GM12878 (cell line): ENCODE data around the gene CKLF.

Experiments
- HDGF ChIP-seq: fragments of 450-650 bp; IDR thresholded peaks from 2 replicates; pipeline ENCODE4 v1.6.1; 2016; ENCODE audit warnings: antibody characterized with exemption
- POLR2A ChIP-seq: IDR thresholded peaks from 2 replicates; pipeline ENCODE4 v1.6.1; 2011; ENCODE audit warnings: low read depth, mild to moderate bottlenecking, low read length
- STAT1 ChIP-seq: fragments of 450-650 bp; conservative IDR thresholded peaks from 2 replicates; pipeline ENCODE4 v1.6.1; 2014; ENCODE audit warnings: antibody characterized with exemption, mild to moderate bottlenecking
- TF ChIP-seq, protein P1 (sequence below), 3 experiments: IDR thresholded peaks in 2 of 3; conservative IDR thresholded peaks in 1 of 3; 2 replicates each; pipeline ENCODE4 v1.5.1; 2011; ENCODE audit warnings: low read depth in 3 of 3, low read length in 3 of 3, mild to moderate bottlenecking in 3 of 3, control low read depth in 2 of 3, moderate library complexity in 2 of 3, inconsistent platforms in 1 of 3, mixed read lengths in 1 of 3; ENCODE audit not compliant: control insufficient read depth in 2 of 3, insufficient read depth in 1 of 3; ENCODE audit errors: extremely low read depth in 1 of 3

DNA sequence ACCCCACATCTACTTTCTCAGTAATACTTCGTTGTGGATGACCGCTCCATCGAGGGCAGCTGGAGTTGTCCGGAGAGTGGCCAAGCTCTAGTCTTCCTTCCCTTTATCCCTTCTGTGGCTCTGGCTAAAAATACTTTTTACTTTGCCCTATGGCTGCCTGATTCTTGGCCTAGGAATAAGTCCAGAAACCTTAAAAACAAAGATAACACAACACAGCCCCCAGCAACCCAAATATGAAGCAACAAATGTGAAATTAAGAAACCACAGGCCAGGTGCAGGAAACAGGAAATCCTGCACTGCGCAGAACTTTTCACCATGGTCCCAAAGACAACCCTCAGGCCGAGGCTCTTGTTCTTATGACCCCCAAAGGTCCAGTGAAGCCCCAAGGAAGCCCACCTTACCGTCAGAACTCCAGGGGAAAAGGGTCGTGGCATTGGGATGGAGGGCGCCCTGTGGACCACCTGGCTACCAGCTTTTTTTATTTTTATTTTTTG is 28.5 kb upstream of the CKLF start:
- no peak for TF ChIP-seq POLR2A
- no peak for TF ChIP-seq HDGF
- TF ChIP-seq STAT1: no peak
- TF ChIP-seq, protein P1, sequence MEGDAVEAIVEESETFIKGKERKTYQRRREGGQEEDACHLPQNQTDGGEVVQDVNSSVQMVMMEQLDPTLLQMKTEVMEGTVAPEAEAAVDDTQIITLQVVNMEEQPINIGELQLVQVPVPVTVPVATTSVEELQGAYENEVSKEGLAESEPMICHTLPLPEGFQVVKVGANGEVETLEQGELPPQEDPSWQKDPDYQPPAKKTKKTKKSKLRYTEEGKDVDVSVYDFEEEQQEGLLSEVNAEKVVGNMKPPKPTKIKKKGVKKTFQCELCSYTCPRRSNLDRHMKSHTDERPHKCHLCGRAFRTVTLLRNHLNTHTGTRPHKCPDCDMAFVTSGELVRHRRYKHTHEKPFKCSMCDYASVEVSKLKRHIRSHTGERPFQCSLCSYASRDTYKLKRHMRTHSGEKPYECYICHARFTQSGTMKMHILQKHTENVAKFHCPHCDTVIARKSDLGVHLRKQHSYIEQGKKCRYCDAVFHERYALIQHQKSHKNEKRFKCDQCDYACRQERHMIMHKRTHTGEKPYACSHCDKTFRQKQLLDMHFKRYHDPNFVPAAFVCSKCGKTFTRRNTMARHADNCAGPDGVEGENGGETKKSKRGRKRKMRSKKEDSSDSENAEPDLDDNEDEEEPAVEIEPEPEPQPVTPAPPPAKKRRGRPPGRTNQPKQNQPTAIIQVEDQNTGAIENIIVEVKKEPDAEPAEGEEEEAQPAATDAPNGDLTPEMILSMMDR (IDR thresholded peaks at IDR 0.05 in 2 of 3, conservative IDR thresholded peaks at IDR 0.05 in 1 of 3; ENCODE audit: control insufficient read depth in 2 of 3, extremely low read depth in 1 of 3, insufficient read depth in 1 of 3, low read depth in 3 of 3, low read length in 3 of 3): no peak
